Ammon's horn (tissue), 1 donor: ENCODE results near the gene CNOT6.

ENCODE experiments used
- DNase-seq: peaks from one replicate; pipeline ENCODE4 v3.0.0-alpha.2; 2016; ENCODE audit warnings: low spot score

Gene CNOT6

DNA sequence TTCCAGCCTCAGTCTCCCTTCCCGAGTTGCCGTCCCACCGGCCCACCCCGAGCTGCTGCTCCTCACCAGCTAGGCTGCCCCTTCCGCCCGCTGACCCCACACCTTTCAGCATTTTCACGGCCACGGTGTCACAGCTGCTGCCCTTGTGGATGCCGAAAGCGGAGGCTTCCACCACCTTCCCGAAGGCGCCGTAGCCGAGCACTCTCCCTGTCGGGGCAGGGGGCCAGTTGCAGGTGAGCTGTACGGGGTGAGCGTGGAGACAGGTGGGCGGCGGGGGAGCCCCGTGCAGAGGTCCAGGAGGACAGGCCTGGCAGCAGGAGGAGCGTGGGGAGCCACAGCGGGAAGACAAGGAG is 125.4 kb downstream of the CNOT6 start:
- DNase-seq, result no peak

- DNase-seq, result no peak
These were observed 125.8 kb downstream of the CNOT6 start for GRCh38 chr5:180620014-180620413.

DNA sequence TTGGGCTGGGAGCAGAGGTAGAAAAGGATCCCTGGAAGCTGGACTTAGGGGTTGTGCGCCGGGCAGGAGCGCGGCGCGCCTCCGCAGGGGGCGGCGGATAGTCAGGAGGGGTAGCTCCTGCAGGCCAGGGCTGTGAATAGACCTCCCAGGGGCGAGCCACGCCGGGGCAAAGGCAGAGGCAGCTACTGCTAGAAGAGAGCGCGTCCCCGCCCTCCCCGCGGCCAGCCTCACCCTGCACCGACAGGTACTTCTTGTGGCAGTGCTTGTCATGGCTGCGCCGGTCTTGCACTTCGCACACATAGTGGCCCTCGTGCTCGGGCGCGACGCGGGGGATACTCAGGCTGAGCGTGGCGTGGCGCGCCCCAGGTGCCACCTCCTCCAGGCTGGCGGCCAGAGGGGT is 127.1 kb downstream of the CNOT6 start:
- no peak for DNase-seq

- DNase-seq, result no peak
These were observed 128.7 kb downstream of the CNOT6 start for GRCh38 chr5:180622910-180623309.

GRCh38 chr5:180623411-180623834 is 129.2 kb downstream of the CNOT6 start:
- no peak for DNase-seq

GRCh38 chr5:180623844-180624243 is 129.7 kb downstream of the CNOT6 start:
- no peak for DNase-seq

GRCh38 chr5:180624587-180624986 is 130.4 kb downstream of the CNOT6 start:
- DNase-seq, result no peak

- DNase-seq, result no peak
These were observed 131.1 kb downstream of the CNOT6 start for GRCh38 chr5:180625125-180625790.

DNA sequence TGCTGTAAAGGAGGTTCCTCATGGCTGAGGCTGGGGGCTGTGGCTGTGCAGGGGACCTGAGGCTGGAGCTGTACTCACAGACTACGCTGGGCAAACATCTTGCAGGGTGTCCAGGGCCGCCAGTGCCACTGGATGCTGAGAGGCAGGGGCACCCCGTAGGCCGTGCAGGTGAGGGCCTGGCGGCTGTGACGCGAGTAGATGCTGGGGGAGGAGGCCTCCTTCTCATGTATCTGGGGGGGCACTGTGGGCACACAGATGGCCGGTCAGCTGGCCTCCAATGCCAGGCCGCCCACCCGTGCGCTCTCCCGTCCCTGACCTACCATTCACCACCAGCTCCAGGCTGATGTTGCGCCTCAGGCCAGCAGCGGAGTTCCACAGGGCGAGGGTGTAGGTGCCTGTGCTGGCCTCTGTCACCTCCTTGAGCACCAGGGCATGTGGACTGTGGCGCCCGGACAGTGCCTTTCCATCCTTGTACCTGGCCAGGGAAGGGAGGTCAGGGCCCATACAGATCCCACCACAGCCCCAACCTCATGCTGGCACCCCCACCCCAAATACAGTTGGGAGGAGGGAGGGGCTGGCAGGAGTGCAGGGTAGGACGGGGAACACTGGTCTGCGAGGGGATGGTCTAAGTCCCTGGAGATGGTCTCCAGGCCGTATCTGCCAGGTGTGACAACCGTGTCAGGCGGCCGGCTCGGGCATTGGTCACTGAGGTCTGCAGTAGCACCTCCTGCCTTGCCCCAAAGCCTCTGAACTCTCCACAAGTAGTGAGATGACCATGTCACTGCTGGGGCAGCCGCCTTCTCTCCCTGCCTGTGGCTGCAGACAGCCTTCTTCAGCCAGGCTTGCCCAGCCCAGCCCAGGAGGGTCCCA is 131.8 kb downstream of the CNOT6 start:
- no peak for DNase-seq

DNA sequence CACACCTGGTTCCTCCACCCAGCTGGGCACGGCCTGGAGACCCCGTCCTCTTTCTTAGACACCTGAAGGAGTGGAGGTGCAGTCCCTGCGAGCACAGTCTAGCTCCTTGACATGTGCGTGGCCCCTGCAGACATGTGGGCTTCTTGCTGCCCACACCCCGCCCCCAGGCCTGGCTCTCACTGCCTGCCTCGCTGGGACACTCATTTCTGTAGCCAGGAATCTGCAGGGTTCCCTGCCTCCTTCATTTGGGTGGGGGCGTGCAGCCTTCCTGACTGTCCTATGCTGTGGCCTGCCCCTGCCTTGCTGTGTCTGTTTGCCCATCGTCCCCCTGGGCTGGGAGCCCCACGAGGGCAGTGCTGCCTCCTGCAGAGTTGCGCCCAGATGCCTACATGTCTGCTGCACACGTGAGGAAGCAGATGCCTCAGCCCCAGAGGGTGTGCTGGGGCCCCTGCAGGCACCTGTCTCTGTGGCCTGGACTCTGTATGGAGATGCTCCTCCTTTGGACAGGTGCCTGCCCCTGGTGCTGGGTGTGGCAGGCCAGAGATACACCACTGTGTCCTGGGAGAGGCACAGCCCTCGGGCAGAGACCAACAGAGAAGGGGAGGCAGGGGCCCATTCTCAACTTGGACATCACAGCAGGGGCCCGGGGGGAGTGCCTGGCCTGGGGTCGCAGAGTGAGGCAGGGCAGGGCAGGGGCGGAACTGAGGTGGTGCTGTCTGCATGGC is 132.6 kb downstream of the CNOT6 start:
- no peak for DNase-seq

DNA sequence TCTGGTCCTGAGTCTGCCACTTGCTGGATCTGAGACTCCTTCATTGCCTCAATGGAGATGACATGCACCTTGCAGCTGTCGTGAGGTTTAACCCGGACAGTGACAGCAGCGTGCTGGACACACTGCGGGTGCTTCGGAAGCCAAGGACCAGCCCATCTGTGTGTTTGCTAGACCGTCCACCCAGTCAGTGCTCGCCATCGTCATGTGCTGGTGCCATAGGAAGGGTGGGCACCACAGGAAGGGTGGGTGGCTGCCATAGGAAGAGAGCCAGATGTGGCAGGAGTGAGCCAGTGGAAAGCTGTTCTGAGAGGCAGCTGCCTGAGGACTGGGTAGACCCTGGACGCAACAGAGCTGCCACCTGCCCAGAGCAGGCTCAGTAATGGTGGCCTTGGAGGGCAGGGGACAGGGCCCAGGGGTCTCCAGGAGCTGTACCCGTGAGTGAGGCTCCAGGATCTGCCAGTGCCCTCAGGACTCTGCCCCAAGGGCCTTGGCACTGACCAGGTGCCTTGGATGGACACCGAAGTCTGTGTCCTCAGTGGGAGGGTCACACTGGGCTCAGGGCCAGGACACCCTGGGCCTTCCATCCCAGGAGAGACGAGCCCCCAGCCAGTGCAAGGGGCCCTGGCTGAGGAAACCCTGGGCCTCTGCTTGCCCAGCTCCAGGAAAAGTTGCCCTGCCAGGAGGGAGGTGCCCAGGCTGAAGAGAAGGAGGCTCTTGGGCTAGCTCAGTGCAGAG is 133.4 kb downstream of the CNOT6 start:
- no peak for DNase-seq
